GM19035 (cell line): ENCODE data around the gene TENM4.
"Not testable (repeated sequence)": the region's sequence is repeated elsewhere in the genome, so short reads cannot be mapped to it uniquely, and the experiment has no call there.

Experiments
- ATAC-seq: cut with Tn5 transposase; IDR thresholded peaks from one replicate; pipeline ENCODE4 v1.9.1; 2021; ENCODE audit not compliant: unreplicated experiment

TENM4 gene

DNA sequence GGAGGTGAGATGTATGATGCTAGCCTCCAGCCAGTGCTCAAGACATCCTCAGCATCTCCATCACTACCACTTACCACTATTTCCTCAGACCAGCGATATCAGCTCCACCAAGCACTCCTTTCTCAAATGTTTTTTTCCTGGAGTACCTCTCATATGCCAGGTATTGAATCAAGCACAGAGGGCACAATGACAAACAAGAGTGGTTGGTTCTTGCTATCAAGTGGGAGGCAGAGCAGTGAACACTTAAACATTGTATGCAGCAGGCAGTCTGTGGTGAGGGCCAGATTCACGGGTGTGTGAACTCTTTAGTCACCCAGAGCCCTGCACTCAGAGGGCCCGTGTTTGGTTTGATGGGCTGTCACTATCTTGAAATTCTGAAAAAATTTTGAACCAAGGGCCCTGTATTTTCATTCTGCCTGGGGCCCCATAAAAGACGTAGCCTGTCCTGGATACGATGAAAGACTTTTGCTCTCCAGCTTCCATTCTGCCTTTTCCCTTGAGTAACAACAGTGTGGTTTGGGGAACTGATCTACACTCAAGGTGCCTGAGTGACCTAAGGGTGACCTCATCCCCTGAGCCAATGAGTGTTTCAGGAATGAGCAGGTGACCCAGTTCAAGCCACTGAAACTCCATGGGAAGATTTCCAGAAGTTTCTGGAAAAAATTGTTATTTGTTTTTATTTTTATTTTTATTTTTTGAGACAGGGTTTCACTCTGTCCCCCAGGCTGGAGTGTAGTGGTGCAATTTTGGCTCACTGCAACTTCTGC lies 517.8 kb downstream of the TENM4 start:
- no peak for ATAC-seq

DNA sequence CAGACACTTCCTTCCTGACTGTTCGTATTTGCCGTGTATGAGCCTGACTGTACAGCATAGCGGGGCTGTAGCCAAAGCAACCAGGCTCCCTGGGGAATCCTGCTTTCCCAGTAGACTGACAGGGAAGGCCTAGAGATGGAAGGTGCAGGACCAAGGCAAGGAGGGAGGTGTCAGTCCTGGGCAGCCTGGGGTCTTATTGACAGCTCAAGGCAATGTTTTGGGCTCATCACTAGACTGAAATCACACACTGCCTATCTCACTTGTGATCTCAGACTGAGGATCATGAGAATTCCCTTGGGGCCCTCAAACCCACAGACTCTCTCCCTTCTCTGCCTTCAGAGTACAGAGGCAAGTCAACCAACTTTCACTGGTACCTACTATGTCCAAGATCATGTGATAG lies 519.3 kb downstream of the TENM4 start:
- no peak for ATAC-seq

DNA sequence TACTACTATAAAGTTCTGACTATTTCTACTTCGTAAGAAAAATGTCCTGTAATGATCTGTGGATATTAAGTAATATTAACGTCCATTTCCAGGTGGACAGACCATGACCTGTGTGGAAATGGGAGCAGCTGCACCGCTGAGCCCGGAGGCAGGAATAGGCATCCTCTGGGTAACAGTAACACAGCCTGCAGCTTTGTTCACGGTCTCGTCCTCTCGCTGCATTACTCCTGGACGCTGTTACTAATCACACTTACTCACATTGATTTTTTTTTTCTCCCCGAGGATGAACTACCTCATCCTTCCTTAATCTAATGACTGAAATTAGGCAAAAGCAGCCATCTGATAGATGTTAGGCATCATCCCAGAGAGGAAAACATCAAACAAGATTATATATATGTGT lies 520.5 kb downstream of the TENM4 start:
- ATAC-seq = no peak

DNA sequence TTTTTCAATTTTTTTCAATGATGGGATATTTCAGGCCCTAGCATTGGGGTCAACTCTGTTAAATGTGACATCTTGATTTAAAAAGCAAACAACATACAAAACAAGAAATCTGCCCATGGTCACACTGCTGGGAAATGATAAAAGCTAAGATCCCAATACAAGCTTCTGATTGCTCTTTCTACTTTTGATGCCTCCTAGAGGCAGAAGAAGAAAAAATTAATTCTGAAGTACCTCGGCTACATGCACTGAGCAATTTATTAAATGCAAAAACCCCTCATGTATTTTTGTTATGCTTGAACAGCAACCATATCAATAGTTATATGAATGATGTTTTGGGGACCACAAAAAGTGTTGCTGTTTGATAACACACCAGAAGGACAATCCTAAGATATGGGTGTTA lies 524.1 kb downstream of the TENM4 start:
- ATAC-seq = no peak

DNA sequence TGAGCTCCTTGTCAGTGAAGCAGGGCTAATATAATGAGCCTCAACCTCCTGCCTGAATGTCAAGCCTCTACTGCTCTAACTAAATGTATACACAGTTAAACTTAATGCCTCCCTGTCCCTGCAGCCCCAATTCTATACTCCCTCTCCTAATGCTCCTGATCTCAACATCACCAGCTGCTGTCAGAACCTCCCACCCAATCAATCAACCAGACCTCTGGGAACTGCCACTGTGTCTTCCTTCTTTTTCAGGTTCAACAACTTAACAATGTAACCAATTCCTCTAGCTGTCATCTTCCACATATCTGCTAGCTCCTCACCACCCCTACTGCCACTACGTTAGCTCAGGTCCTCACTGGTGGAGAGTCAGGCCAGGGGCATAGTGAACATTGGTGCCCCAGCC lies 526.3 kb downstream of the TENM4 start:
- ATAC-seq = no peak

DNA sequence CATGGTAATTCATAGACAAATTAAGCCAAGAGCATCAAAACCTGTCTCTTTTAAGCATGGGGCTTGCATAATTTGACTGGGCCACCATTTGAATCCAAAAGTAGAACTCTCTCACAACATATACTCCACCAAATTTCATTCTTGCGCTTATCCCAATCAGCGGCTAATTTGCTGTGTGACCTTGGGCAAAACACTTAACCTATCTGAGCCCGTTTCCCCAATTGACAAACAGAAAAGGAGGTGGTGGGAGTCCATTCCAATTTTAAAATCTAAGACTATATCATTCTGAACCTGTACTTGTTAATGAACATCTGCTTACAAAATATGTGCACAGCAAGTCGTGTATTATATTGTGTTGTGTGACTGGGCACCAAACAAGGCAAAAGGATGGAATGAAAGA lies 528.1 kb downstream of the TENM4 start:
- no peak for ATAC-seq

DNA sequence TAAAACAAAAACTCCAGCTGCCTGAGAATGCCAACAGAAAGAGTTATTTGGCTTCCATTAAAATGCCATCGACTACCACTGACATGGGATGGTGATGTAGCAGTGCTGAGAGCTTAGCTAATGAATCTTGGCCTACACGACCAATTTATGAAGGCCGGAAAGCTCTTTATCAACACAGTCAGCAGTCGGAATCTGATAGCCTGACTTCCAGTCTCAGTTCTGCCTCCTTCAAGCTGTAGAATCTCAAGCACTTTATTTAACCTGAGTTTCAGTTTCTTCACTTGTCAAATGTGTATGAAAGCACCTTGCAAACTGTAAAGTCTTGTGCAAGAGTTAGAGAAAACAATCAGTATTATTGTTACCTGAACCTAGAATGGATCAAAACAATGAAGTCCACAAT lies 530.5 kb downstream of the TENM4 start:
- no peak for ATAC-seq

DNA sequence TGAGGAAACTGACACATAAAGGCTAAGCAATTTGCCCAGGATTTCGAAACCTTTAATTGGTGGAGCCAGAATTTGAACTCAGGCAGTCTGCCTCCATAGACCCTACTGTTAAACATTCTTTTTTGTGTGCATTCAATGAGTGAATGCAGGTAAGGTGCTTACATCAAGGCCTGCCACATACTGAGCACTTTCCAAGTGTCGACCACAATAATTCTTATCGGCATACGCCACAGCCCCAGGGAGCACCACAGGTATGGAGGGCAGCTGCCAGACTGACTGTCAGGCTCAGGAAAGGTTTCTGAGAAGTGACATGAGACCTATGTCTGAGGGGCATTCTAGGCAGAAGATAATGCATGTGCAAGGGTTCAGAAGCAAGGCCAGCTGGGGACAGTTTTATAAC lies 531.4 kb downstream of the TENM4 start:
- ATAC-seq = no peak

DNA sequence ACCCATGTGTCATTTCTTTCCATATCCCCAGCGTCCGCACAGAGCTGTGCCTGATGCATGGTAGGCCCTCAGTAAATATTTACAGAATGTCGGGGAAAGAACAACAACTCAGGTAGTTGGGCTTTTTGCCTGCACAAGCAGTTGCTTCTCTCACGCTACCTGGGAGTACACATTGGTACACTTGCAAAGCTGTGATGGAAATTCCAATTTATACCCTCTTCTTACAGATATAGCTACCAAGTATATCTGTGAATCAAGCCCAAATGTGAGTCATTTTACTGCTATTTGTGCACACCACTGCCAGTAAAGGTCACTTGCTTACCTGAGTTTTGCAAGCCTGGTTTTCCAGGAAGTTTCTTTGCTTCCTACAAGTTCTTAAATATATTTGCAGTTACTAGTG lies 533.2 kb downstream of the TENM4 start:
- no peak for ATAC-seq

DNA sequence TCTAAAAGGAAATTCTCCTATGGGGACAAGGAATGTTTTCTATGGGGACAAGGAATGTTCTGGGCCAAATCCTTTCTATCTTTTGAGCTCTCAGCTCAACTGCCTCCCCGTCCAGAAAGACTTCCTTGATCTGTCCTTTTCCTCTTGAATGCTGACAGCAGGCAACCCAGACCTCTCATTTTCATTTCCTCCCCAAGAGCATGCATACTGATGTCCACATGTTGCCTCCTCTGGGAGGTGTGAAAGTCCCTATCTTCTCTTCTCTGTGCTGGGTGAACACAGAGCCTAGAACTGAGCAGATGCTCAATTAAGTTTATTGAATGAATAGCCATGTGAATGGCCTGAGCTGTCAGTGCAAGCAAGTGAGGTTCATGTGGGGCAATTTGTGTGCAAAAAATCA lies 534.3 kb downstream of the TENM4 start:
- ATAC-seq = no peak

DNA sequence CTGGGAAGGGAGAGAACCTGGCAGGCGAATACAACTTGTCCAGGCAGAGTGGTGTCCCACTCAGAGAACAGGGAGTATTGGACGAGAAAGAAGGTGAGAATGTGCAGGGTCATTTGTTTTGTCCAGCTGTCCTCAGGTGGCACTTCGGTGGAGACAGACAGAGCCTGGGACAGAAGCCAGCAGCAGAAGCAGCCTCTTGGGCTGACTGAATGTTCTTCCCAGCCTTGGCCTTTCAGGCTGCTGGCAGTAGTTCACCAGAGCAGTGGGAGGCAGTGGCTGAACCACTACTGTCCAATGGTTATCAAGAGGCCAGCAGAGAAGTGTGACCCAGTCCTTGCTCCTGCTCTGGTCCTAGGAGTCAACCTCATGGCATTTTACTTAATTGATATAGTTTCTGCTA lies 535.1 kb downstream of the TENM4 start:
- no peak for ATAC-seq

DNA sequence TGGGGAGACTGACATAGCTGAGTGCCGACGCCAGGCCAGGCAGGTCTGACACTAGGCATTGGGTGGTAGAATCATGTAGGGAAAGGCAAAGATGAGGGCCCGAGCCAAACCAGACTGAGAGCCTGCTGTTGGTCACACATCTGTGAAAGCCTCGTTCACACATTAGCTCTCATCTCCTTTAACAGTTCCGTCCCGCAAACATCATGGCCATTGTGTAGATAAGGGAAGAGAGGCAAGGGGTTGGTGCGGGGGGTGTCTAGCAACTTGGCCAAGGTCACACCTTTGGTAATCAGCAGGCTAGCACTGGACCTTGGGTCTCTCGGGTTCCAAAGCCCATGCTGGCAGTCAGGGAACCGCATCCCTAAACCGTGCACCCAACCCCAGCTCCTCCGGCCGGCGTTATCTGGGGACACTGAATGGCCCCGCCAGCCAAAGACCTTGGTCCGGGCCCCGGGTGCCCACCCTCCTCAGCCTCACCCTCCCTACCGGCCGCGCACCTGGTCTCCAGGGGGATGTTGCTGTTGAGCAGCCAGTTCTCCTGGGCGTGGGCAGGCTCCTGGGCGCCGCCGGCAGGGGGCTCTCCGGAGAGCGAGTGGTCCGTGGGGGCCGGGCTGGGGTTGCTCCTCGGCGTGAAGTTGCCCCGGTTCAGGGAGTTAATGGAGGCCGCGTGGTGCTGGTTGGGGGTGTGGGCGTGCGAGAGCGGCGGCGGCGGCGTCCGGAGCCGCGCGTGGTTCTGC lies 537.9 kb downstream of the TENM4 start:
- no peak for ATAC-seq

DNA sequence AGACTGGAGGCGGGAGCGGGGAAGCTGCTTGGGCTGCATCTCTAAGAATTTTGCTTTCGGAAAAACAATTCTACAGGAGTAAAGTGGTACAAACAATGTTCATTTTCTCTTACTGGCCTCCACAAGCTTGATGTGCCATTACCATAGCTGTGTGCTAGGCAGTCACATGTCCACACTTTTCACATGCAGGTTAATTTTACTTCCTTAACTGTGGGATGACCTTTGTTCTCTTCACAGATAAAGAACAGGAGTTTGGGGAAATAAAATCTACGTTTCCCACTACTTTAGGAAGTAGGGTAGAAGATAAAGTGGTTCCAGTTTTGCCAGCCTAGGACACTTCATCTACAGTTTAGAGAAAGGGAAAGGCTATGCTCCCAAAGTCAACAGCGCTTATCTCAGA lies 539.0 kb downstream of the TENM4 start:
- no peak for ATAC-seq

DNA sequence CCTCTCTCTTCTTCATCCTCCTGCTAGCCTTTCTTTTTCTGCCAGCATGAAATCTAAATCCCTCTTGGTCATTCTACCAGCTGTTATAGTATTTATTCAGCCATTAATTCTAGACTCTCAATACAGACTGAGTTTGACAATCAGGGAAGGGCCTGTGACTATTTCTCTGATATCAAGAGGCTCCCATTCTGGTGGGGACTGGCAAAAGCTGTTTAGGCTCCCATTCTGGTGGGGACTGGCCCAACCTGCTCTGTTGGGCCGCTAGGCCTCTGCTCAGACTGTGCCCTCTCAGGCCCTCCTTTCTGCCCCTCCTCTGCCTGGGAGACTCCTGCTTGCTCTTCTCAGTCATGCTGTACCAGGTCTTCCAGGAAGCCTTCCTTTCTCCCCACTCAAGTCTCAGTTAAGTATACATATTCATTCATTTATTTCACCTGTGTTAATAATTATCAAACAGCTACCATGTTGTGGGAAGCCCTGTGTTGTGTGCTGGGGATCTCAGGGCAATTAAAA lies 542.5 kb downstream of the TENM4 start:
- ATAC-seq = no peak

DNA sequence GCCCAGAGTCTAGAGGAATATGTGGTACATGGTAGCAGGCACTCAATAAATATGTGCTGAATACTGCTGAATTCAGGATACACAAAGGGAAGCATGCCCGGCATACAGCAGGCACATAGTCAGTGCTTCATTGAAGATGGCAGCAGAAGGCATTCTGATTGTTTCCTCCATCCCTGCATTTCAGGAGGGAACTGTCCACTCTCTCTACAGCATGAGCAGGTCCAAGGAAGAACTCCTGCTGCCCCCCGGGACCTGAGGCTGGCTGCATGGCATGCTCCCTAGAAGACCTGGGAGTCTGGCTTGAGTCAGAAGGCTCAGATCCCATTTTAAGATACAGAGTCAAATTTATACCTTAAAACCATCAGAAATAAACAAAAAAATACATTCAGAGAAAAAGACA lies 546.8 kb downstream of the TENM4 start:
- no peak for ATAC-seq

DNA sequence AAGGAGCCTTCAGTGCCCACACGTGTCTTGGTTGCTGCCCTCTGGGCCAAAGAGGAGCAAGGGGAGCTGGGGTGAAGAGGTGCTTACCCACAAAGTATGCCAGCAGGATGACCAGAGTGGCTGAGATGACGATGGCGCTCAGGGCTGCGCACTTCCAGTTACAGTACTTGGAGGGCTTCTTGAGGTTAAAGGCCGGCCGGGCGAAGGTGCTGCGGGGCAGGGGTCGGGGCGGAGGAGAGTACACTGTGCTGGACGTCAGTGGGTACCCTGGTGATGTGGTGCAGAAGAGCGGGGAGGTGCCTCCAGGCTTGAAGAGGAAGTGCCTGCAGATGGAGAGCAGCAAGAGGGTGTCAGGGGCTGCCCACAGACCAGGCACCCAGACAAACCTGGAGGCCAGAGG lies 551.1 kb downstream of the TENM4 start:
- no peak for ATAC-seq

DNA sequence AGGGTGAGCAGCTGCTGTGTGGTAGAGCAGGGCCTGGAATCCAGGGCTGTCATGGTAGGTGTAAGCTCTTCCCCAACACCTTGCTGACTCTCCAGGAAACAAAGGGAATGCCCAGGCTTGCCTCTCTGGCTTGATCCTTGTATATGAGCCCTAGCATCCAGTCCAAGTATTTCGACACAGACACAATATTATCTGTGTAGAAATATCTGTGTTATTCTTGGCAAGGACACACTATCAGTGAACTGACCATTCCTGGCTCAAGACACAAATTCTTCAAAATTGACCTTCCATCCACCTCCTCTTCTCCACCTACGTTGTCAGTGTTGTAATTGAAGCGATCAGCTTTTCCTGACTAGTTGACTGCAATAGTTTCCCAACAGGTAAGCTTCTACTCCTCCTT lies 554.2 kb downstream of the TENM4 start:
- ATAC-seq = no peak

DNA sequence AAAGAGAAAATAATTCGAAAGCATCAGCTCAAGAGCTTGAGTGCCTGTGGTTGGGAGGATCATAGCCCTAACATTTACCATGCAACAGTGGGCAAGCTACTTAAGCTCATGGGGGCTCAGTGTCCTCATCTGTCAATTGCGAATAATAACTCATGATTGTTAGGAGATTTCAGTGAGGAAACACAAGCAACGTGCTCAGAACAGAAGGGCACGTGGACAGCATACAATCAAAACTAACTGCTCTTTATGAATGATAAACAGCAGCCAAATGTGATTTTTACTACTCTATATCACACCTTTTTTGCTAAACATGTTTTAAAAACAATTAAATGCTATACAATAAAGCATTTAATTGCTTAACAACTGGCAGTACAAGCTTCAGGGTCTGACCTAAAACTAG lies 556.1 kb downstream of the TENM4 start:
- ATAC-seq = no peak

DNA sequence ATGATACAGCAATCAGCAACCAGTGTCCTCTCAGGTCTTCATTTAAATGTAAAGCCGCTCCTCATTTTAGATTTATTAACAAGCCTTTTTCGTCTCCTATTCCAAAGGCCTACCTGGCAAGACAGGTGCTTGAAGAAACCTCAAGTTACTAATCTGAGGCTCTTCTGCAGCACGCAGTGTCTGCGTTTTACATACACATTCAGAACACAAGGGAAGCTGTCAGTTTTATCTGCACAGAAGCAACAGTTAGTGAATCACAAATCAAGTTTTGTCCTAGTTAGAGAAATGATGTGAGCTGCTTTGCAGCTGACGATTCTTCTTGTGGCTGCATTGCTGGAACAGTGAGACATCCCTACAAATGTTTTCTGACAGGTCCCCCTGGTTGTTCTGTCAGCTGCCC lies 557.3 kb downstream of the TENM4 start:
- ATAC-seq = no peak

DNA sequence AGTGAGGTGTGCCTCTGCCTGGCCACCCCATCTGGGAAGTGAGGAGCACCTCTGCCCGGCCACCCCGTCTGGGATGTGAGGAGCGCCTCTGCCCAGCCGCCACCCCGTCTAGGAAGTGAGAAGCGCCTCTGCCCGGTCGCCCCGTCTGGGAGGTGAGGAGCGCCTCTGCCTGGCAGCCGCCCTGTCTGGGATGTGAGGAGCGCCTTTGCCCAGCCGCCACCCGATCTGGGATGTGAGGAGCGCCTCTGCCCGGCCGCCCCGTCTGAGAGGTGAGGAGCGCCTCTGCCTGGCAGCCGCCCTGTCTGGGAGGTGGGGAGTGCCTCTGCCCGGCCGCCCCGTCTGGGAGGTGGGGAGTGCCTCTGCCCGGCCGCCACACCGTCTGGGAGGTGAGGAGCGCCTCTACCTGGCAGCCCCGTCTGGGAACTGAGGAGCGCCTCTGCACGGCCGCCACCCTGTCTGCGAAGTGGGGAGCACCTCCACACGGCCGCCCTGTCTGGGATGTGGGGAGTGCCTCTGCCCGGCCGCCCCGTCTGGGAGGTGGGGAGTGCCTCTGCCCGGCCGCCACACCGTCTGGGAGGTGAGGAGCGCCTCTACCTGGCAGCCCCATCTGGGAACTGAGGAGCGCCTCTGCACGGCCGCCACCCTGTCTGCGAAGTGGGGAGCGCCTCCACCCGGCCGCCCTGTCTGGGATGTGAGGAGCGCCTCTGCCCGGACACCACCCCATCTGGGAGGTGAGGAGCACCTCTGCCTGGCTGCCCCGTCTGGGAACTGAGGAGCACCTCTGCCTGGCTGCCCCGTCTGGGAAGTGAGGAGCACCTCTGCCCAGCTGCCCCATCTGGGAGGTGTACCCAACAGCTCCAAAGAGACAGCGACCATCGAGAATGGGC lies 561.5 kb downstream of the TENM4 start:
- ATAC-seq = not testable (repeated sequence)

DNA sequence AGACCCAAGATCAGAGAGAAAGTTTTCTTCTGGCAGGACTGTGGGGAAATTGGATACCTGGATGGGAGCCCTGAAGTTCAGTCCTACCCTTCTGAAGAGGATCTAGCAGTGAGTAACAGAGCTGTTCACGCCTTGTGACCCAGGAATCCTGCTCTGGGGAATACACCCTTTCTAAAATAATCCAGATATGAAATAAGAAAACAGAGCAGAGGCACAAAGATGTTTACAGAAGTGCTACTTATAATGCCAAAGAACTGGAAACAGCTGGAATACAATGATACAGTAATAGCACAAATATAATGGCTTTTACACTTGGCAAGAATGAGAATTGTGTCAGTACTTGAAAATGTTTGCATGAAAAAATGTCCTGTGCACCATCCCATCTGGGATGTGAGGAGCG lies 562.2 kb downstream of the TENM4 start:
- no peak for ATAC-seq

DNA sequence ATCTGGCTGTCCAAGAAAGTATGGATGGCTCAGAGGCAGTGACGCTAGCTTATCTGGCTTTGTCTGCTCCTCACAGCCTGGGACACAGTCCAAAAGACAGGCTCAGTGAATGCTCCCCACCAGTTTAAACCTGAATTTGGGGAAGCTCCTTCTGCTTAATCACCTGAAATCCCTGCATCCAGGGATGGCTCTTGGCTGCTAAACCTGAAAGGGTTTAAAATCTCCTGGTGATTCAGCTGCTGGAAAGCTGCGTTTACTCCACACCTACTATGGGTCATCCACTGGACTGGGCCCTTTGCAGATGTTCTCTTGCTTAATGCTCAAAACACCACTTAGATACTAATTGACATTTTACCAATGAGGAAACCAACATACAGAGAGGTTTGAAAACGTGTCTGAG lies 564.2 kb downstream of the TENM4 start:
- no peak for ATAC-seq
